ENCODE results near the gene UCK2. TPM values are rescaled to one million over a fixed set of nuclear protein-coding genes. Genes with fewer than 3 reads are reported as not detected.

UCK2 gene
- polyA plus RNA-seq, 3 donors = 12.4 to 15.4 (median 12.8) TPM

DNA sequence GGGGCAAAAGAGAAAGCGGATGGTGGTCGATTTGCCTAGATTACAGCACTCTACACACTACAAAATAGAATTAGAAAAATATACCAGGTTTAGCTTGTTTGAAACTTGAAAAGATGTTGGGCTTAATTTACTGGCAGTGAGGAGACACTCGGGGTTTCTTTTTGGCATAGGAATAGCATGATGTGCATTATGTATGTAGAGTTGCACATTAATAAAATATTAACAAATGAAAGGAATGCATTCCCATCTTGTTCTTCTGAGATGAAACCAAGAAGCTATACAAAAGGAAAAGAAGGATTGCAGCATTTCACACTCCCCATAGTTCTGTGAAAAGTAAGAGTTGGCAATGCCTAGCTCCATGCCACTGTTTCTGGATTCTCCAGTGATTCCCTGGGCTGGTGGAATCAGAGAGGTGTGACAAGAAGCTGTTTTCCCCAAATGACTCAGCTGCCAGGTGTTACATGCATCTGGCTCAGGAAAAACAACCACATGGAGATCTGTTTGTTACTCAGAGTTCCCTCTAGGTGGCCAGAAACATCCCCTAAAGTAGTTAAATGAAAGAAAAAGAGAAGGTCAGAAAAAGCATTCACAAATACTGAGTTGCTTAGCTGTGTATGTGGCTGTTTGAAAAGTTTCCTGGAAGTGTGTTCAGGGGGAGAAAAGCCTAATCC lies 115.6 kb downstream of the UCK2 start:
- no peaks in the 10 kb centered on the region for H3K79me2 ChIP-seq (ENCODE audit: insufficient read depth, low read length)
- DNase-seq = no peak

DNA sequence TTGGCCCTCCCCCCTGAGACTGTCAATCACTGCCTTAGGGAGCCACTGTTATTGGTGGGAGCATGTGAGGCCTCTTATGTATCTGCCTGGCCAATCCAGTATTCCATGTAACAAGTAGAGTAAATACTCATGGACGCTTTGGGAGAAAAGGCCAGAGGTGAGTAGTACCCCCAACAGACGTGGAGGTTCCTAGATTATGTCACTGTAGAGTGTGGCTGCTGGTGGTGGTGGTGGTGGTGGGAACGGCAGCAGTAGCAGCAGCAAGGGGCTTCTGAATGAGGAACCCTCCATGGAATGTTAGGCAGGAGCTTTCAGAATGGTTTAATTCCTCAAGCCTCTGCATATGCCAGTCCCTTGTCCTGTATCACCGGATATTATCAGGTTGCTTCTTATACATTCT lies 118.5 kb downstream of the UCK2 start:
- H3K4me2 ChIP-seq (replicated peaks; ENCODE audit: extremely low read depth, low read length, poor library complexity, severe bottlenecking) = no peak overlapping the region
- H2AFZ ChIP-seq (ENCODE audit: insufficient read depth, low read depth, low read length, poor library complexity, severe bottlenecking) = no peak overlapping the region
- no peaks in the 10 kb centered on the region for H3K27me3 ChIP-seq (ENCODE audit: control insufficient read depth in 2 of 2, insufficient read depth in 2 of 2, low read length in 2 of 2)
- no peaks in the 10 kb centered on the region for H3K36me3 Mint-ChIP-seq
- TF ChIP-seq CTCF (IDR thresholded peaks at IDR 0.05) = no peak
- intact Hi-C loops (cut with micrococcal nuclease) = no loop called here
- no peaks in the 10 kb centered on the region for H3K4me1 ChIP-seq (ENCODE audit: control insufficient read depth in 1 of 2, insufficient read depth in 2 of 2, low read length in 2 of 2)
- no peak overlapping the region for H3K4me3 Mint-ChIP-seq
- H3K4me3 ChIP-seq (replicated peaks in 1 of 3; ENCODE audit: low read depth in 2 of 3, low read length in 3 of 3) = no peak overlapping the region
- WGBS (ENCODE audit: insufficient coverage) = 95% methylated on average over 3 of the region's 4 CpGs
- no peak for DNase-seq
- H3K27me3 Mint-ChIP-seq (ENCODE audit: low read depth in 3 of 3) = peaks cover 4 to 12% (median 5%) of the 10 kb centered on the region in 3 donors
- no peaks in the 10 kb centered on the region for H3K9me3 Mint-ChIP-seq
- H3K36me3 ChIP-seq (replicated peaks in 1 of 2; ENCODE audit: control insufficient read depth in 1 of 2, insufficient read depth in 2 of 2, low read length in 2 of 2) = no peaks in the 10 kb centered on the region
- H3K9me3 ChIP-seq (replicated peaks in 1 of 2; ENCODE audit: control insufficient read depth in 1 of 2, insufficient read depth in 1 of 2, low read length in 2 of 2) = no peaks in the 10 kb centered on the region
- no peak overlapping the region for H3K27ac Mint-ChIP-seq
- H3K27ac ChIP-seq (ENCODE audit: low read depth in 1 of 2, low read length in 2 of 2) = no peak overlapping the region
- no peaks in the 10 kb centered on the region for H3K79me2 ChIP-seq (ENCODE audit: insufficient read depth, low read length)
- H3K4me1 Mint-ChIP-seq = no peaks in the 10 kb centered on the region
- H4K20me1 ChIP-seq (ENCODE audit: insufficient read depth, low read length) = no peaks in the 10 kb centered on the region
- H3K9ac ChIP-seq (ENCODE audit: insufficient read depth, low read length, poor library complexity, severe bottlenecking) = no peak overlapping the region

More for the DNA sequence above, 115.6 kb downstream of the UCK2 start:
- no peaks in the 10 kb centered on the region for H3K27me3 ChIP-seq (ENCODE audit: control insufficient read depth in 2 of 2, insufficient read depth in 2 of 2, low read length in 2 of 2)
- Mint-ChIP-seq H3K27me3 (ENCODE audit: low read depth in 3 of 3) (peaks cover 1 to 14% (median 6%) of the 10 kb centered on the region in 3 donors), H3K36me3 (no peaks in the 10 kb centered on the region), H3K9me3 (no peaks in the 10 kb centered on the region), H3K27ac (no peak overlapping the region), H3K4me3 (no peak overlapping the region), H3K4me1 (no peaks in the 10 kb centered on the region)
- no peak overlapping the region for H2AFZ ChIP-seq (ENCODE audit: insufficient read depth, low read depth, low read length, poor library complexity, severe bottlenecking)
- no peak overlapping the region for H3K9ac ChIP-seq (ENCODE audit: insufficient read depth, low read length, poor library complexity, severe bottlenecking)
- TF ChIP-seq CTCF (IDR thresholded peaks at IDR 0.05) = no peak
- no peaks in the 10 kb centered on the region for H4K20me1 ChIP-seq (ENCODE audit: insufficient read depth, low read length)
- H3K9me3 ChIP-seq (replicated peaks in 1 of 2; ENCODE audit: control insufficient read depth in 1 of 2, insufficient read depth in 1 of 2, low read length in 2 of 2) = no peaks in the 10 kb centered on the region
- H3K27ac ChIP-seq (ENCODE audit: low read depth in 1 of 2, low read length in 2 of 2) = no peak overlapping the region
- intact Hi-C loops (cut with micrococcal nuclease) = no loop called here
- H3K4me3 ChIP-seq (replicated peaks in 1 of 3; ENCODE audit: low read depth in 2 of 3, low read length in 3 of 3) = no peak overlapping the region
- no peak overlapping the region for H3K4me2 ChIP-seq (replicated peaks; ENCODE audit: extremely low read depth, low read length, poor library complexity, severe bottlenecking)
- no CpG with 5 or more reads among the region's 3 CpGs for WGBS (ENCODE audit: insufficient coverage)
- H3K4me1 ChIP-seq (ENCODE audit: control insufficient read depth in 1 of 2, insufficient read depth in 2 of 2, low read length in 2 of 2) = no peaks in the 10 kb centered on the region
- H3K36me3 ChIP-seq (replicated peaks in 1 of 2; ENCODE audit: control insufficient read depth in 1 of 2, insufficient read depth in 2 of 2, low read length in 2 of 2) = no peaks in the 10 kb centered on the region

All from CD14-positive monocyte (primary cell).